ENCODE data around the gene CELF1.
"Not testable (repeated sequence)": the region's sequence is repeated elsewhere in the genome, so short reads cannot be mapped to it uniquely, and the experiment has no call there.

- TF ChIP-seq, protein P1, sequence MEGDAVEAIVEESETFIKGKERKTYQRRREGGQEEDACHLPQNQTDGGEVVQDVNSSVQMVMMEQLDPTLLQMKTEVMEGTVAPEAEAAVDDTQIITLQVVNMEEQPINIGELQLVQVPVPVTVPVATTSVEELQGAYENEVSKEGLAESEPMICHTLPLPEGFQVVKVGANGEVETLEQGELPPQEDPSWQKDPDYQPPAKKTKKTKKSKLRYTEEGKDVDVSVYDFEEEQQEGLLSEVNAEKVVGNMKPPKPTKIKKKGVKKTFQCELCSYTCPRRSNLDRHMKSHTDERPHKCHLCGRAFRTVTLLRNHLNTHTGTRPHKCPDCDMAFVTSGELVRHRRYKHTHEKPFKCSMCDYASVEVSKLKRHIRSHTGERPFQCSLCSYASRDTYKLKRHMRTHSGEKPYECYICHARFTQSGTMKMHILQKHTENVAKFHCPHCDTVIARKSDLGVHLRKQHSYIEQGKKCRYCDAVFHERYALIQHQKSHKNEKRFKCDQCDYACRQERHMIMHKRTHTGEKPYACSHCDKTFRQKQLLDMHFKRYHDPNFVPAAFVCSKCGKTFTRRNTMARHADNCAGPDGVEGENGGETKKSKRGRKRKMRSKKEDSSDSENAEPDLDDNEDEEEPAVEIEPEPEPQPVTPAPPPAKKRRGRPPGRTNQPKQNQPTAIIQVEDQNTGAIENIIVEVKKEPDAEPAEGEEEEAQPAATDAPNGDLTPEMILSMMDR (IDR thresholded peaks at IDR 0.05) = not testable (repeated sequence)
- not testable (repeated sequence) for TF ChIP-seq POLR2A, POLR2AphosphoS5, EP300 (IDR thresholded peaks at IDR 0.05)
Observed at GRCh38 chr11:47562393-47562792, 9.5 kb upstream of the CELF1 start.

Data from gastroesophageal sphincter (tissue), 3 donors.